Measurements from ENCODE around the gene NKRF.

NKRF gene

DNA sequence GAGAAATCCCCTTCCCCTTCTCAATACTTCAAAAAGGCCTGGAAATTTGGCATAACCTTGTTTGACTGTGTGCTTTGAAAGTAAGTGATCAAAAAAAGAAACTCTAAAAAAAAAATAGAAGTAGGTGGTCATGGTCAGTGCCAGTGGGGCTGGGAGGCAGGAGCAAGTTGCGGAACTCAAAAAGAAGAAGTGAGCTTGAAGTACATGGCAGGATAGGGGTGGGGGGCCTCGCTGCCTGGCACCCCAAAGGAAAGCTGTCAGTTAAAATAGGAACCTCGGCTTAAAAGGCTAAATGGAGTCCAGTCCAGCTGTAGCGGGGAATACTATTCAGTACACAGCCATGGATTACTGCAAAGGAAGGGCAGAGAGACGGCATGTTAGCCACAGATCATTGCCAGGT, 12.2 kb upstream of the NKRF start:
- DNase-seq (ENCODE audit: low read depth, low spot score) = no peak
- H3K4me3 ChIP-seq (ENCODE audit: low read length) = no peak overlapping the region

GRCh38 chrX:119617517-119618164, 11.4 kb upstream of the NKRF start:
- DNase-seq (ENCODE audit: low read depth, low spot score) = no peak
- H3K4me3 ChIP-seq (ENCODE audit: low read length) = no peak overlapping the region

- no peak for DNase-seq (ENCODE audit: low read depth, low spot score)
- no peak overlapping the region for H3K4me3 ChIP-seq (ENCODE audit: low read length)
These were observed 8.6 kb upstream of the NKRF start for GRCh38 chrX:119614776-119615175.

DNA sequence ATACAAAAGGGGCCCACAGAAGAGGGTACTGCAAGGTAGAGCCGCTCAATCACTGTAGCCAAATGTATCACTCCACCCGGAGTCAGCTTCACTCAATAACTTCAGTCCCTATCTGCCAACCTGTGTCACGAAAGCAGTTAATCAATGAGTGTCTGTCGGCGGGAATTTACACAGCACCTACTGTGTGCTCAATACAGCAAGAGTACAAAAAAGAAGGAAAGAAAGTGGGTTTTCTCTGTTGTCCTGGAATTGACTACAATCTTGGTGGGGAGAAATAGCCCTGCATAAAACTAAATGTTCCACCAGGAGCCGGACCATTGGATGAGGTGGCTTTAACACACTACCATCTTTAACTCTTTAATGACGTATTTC, 780 bp upstream of the NKRF start:
- peak overlapping the region; percentile 79; the same call in 1 of the 2 replicates for H3K4me3 ChIP-seq (ENCODE audit: low read length)
- no peak for DNase-seq (ENCODE audit: low read depth, low spot score)

- DNase-seq (ENCODE audit: low read depth, low spot score) = no peak
- H3K4me3 ChIP-seq (ENCODE audit: low read length) = peak overlapping the region; percentile 79
These were observed 552 bp downstream of the NKRF start for GRCh38 chrX:119605464-119606279.

DNA sequence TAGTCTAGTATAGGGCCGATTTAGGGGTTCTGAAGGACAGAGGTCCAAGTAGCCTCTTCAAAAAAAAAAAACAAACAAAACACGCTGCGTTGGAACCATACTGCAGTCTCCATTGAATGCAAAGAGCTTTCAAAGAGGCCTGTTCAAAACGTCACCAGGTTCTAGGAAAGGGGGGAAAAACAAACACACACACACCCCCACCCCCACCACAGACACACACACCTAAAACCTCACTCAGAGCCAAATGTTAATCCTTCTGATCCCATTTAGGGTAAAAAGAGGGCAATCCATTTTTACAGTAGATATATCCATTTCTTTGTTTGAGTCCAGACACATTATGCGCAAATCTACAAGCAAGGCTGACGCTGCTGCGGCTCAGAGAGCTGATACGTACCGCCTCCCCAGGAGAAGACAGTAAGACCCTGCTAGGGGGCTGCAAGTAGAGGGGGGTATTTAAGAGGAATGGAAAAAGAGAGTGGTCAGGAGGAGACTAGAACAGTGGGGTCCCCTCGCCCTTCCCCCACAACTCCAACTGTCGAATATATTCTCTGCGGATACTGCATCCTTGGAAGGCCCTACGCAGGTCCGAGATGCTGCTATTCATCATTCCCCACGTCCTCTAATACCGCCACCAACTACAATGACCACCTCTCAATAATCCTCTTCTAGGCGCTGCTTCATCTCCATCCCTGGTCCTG, 1.3 kb downstream of the NKRF start:
- peak overlapping the region; percentile 79 for H3K4me3 ChIP-seq (ENCODE audit: low read length)

GRCh38 chrX:119602701-119603255, 3.4 kb downstream of the NKRF start:
- DNase-seq (ENCODE audit: low read depth, low spot score) = no peak
- no peak overlapping the region for H3K4me3 ChIP-seq (ENCODE audit: low read length)

More for the DNA sequence above, 1.3 kb downstream of the NKRF start:
- DNase-seq (ENCODE audit: low read depth, low spot score) = no peak

DNA sequence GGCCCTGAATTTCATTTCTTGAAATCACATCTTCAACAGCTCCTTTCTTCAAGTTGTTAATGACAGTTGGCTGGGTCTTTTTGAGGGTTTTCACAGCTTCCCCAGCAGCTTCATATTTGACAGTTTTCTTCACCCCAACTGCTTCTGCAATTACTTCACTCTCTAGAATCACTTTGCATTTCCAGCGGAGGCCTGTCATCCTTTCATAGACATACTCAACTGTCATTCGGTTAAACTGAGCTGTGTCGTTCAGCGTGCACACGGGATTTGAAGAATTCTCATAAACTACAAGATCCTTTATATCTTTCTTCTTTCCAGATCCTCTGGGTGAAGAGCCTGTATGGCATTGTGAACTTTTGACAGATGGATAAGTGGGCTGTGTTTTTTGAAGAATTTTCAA, 16.4 kb downstream of the NKRF start:
- no peak for DNase-seq (ENCODE audit: low read depth, low spot score)
- H3K4me3 ChIP-seq (ENCODE audit: low read length) = no peak overlapping the region

- no peak overlapping the region for H3K4me3 ChIP-seq (ENCODE audit: low read length)
- DNase-seq (ENCODE audit: low read depth, low spot score) = no peak
These were observed 22.7 kb downstream of the NKRF start for GRCh38 chrX:119583431-119584059.

GRCh38 chrX:119579414-119579813, 26.8 kb downstream of the NKRF start:
- no peak overlapping the region for H3K4me3 ChIP-seq (ENCODE audit: low read length)
- no peak for DNase-seq (ENCODE audit: low read depth, low spot score)

DNA sequence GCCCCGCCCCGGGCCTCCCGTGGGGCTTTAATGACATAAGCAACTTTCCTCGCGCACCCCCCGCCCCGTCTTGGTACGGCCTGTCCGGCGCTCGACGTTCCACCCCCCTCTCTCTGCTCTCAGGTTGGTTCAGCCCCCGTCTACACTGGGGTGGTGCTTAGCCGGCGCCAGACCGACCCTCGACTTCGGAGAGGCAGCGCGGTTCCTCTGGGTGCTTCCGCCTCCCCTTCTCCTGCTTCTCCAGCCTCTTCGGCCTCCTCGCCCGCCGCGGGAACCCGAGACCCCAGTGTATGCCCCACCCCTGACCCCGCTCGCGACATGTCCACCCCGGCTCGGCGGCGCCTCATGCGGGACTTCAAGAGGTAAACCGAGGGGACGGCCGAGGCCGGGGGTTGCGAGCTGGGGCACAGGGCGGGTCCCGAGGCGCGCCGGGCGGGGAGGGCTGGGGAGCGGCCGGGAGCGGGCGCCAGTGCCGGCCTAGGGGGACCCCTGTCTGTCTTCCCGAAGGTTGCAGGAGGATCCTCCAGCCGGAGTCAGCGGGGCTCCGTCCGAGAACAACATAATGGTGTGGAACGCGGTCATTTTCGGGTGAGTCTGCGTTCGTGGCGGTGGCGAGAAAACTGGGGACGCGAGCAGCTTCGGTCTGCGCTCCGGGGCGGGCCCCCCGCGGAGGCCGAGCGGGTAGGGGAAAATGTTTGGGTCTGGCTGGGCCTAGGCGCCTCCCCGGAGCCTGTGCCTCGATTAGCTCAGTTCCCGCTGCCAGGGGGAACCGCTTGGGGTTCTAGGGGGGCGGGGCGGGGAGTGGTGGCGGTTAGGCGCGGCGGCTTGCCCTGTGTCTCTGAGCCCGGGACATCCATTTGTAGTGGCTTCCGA, 31.6 kb downstream of the NKRF start, which contains the start of gene UBE2A:
TSS of gene UBE2A (plus strand) at position 170 of the 873 bp plus-strand sequence. CDS start at position 319, 149 bp downstream.
- DNase-seq (ENCODE audit: low read depth, low spot score) = peak; percentile 90
- H3K4me3 ChIP-seq (ENCODE audit: low read length) = peak within 1 kb of the TSS; percentile 69

DNA sequence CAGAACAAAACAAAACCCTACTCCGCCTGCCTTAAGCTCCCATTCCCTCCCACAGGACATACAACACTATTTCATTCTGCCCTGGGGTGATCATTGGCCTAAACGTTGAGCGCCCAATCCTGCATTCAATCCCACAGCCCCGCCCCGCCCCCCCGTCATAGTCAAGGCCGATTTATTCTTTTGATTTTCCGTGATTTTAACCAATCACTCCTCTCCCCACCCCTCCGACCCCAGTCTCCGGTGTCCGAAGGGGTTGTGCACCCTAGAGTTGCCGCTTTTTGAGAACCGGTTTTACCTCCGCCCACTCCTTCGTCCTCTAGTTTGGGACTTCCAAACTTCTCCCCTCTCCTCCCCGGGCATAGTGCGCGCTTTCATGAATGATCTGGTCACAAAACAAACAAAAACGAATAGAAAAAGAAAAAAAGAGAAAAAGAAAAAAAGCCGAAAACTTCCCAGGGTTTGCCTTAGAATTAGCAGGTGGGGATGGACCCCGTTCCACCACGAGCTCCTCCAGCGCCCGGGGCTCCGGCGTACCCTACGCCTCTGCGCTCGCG, 32.3 kb downstream of the NKRF start:
- peak; percentile 6 for DNase-seq (ENCODE audit: low read depth, low spot score)
- H3K4me3 ChIP-seq (ENCODE audit: low read length) = peak overlapping the region; percentile 69

- DNase-seq (ENCODE audit: low read depth, low spot score) = no peak
- H3K4me3 ChIP-seq (ENCODE audit: low read length) = peak overlapping the region; percentile 69
These were observed 33.0 kb downstream of the NKRF start for GRCh38 chrX:119573222-119573621.

- no peak for DNase-seq (ENCODE audit: low read depth, low spot score)
- H3K4me3 ChIP-seq (ENCODE audit: low read length) = no peak overlapping the region
These were observed 35.8 kb downstream of the NKRF start for GRCh38 chrX:119570351-119570835.

DNA sequence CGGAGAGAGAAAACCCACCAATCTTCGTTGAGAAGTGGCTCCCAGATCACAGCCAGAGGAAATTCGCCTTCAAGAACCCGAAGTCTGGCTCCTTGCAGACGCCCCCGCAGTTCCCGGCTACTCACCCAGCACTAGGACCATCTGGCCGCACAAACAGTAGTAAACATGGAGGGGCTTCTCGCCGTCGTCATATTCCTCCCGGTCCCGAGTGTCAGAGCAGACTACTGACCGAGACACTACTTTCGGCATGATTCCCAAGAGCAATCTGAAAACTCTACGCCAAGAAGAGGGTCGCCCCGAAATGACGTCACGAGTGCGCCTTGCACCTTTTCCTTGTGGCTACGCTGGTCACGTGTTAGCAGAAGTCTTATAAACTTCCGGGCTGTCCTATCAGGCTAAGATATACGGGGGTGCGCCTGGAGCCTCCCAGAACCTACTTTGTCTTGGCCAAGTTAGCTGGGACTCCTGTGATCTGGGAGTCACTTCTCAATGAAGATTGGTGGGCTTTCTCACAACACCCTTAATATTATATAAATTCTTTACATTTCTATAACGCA, 41.0 kb downstream of the NKRF start, which contains the start of gene STEEP1:
TSS of gene STEEP1 (minus strand) at position 303 of the 557 bp plus-strand sequence. CDS start at position 249, 54 bp downstream.
- H3K4me3 ChIP-seq (ENCODE audit: low read length) = peak within 1 kb of the TSS; percentile 72
- peak; percentile 93 for DNase-seq (ENCODE audit: low read depth, low spot score)

DNA sequence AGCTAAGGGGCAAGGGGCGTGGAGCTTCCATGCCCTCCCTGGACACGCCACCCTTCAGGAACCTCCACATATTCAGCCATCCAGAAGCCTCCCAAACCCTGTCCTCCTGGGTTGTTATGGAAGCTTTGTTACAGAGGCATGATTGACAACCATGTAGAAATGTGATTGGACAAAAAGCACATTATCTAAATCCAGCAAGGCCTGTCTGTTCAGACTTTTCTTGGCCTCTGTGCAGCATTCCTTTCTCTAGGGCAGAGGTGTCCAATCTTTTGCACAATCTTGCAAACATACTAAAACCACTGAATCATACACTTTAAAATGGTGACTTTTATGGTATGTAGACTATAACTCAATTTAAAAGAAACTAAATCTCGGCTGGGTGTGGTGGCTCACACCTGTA, 53.7 kb downstream of the NKRF start:
- DNase-seq (ENCODE audit: low read depth, low spot score) = no peak
- no peak overlapping the region for H3K4me3 ChIP-seq (ENCODE audit: low read length)

GRCh38 chrX:119549327-119550016, 56.8 kb downstream of the NKRF start:
- no peak overlapping the region for H3K4me3 ChIP-seq (ENCODE audit: low read length)

More at GRCh38 chrX:119549327-119550016, 56.8 kb downstream of the NKRF start:
- no peak for DNase-seq (ENCODE audit: low read depth, low spot score)
